IMR-90 (cell line): ENCODE data around the gene NIPBL. TPM values are rescaled to one million over a fixed set of nuclear protein-coding genes. Genes with fewer than 3 reads are reported as not detected.

Source experiments
- ATAC-seq: fragments of 200-7000 bp; cut with Tn5 transposase; 2 replicates; pipeline ENCODE4 v1.9.1; 2020; ENCODE audit warnings: low read depth, mild to moderate bottlenecking, moderate library complexity
- BruUV-seq: library from RNA; stranded (reverse); fragments of 400-500 nt; replicated peaks from 2 replicates; lab custom pipeline; 2021; lab: Mats Ljungman, UMichigan
- CTCF ChIA-PET: fragments of 300-600 bp; formaldehyde crosslinking; extraction: SDS; loops from one replicate; lab custom pipeline; 2021; ENCODE audit warnings: antibody characterized with exemption; lab: Yijun Ruan, JAX
- POLR2A ChIA-PET: fragments of 300-600 bp; sonication (Branson Sonifier 250); formaldehyde crosslinking; loops from one replicate; lab custom pipeline; 2022; ENCODE audit warnings: antibody characterized with exemption; ENCODE audit not compliant: unreplicated experiment; lab: Charles Lee
- DNase-seq: peaks from one replicate; pipeline ENCODE4 v3.0.0; 2013
- H2AFZ ChIP-seq: replicated peaks from 2 replicates; pipeline ENCODE3; 2013; ENCODE audit warnings: low read length, mild to moderate bottlenecking; ENCODE audit not compliant: poor library complexity
- H2AK5ac ChIP-seq: 2 replicates; pipeline ENCODE4 v1.6.1; 2013; ENCODE audit warnings: low read depth, low read length, inconsistent platforms
- H2AK9ac ChIP-seq: replicated peaks from 2 replicates; pipeline ENCODE3; 2013; ENCODE audit warnings: mild to moderate bottlenecking, low read depth, low read length, moderate library complexity; ENCODE audit not compliant: poor library complexity
- H2BK120ac ChIP-seq: 2 replicates; pipeline ENCODE4 v1.6.1; 2013; ENCODE audit warnings: low read depth, low read length, inconsistent platforms
- H2BK15ac ChIP-seq: 3 replicates; pipeline ENCODE4 v1.6.1; 2013; ENCODE audit warnings: low read depth, low read length, inconsistent platforms
- H2BK20ac ChIP-seq: 2 replicates; pipeline ENCODE4 v1.6.1; 2013; ENCODE audit warnings: low read depth, mild to moderate bottlenecking, inconsistent platforms, low read length, moderate library complexity
- H2BK5ac ChIP-seq: 2 replicates; pipeline ENCODE4 v1.6.1; 2013; ENCODE audit warnings: mild to moderate bottlenecking, low read depth, low read length, inconsistent platforms; ENCODE audit not compliant: poor library complexity, severe bottlenecking
- H3K14ac ChIP-seq: replicated peaks from 2 replicates; pipeline ENCODE4 v1.6.1; 2013; ENCODE audit warnings: low read depth, low read length, inconsistent platforms
- H3K18ac ChIP-seq: 2 replicates; pipeline ENCODE4 v1.6.1; 2013; ENCODE audit warnings: low read depth, low read length, control low read depth
- H3K23ac ChIP-seq: 2 replicates; pipeline ENCODE4 v1.6.1; 2013; ENCODE audit warnings: low read depth, low read length, inconsistent platforms
- H3K27ac ChIP-seq: 2 replicates; pipeline ENCODE4 v1.5.1; 2013; ENCODE audit warnings: mild to moderate bottlenecking, control low read depth, low read length; ENCODE audit not compliant: insufficient read depth
- H3K27me3 ChIP-seq: 2 replicates; pipeline ENCODE4 v1.6.1; 2013; ENCODE audit warnings: low read length; ENCODE audit not compliant: control insufficient read depth, insufficient read depth
- H3K36me3 ChIP-seq: 2 replicates; pipeline ENCODE4 v1.6.1; 2013; ENCODE audit warnings: low read length, mixed read lengths; ENCODE audit not compliant: control insufficient read depth, insufficient read depth
- H3K4ac ChIP-seq: 2 replicates; pipeline ENCODE4 v1.6.1; 2013; ENCODE audit warnings: low read depth, low read length, inconsistent platforms
- H3K4me1 ChIP-seq: 2 replicates; pipeline ENCODE4 v1.6.1; 2013; ENCODE audit warnings: low read length, mixed read lengths; ENCODE audit not compliant: control insufficient read depth, insufficient read depth
- H3K4me2 ChIP-seq: 2 replicates; pipeline ENCODE4 v1.6.1; 2013; ENCODE audit warnings: low read depth, mild to moderate bottlenecking, control low read depth, low read length, moderate library complexity
- H3K4me3 ChIP-seq: 2 replicates; pipeline ENCODE4 v1.5.1; 2013; ENCODE audit warnings: low read depth, mild to moderate bottlenecking, control low read depth, low read length, moderate library complexity; ENCODE audit not compliant: insufficient read depth
- H3K56ac ChIP-seq: 2 replicates; pipeline ENCODE4 v1.6.1; 2013; ENCODE audit warnings: low read length, inconsistent platforms; ENCODE audit not compliant: insufficient read depth; ENCODE audit errors: extremely low read depth
- H3K79me1 ChIP-seq, 2 experiments: 2 replicates each; pipeline ENCODE4 v1.6.1; 2013; ENCODE audit warnings: low read length in 2 of 2, inconsistent platforms in 1 of 2, low read depth in 1 of 2
- H3K9ac ChIP-seq: 2 replicates; pipeline ENCODE4 v1.6.1; 2013; ENCODE audit warnings: low read depth, low read length, control low read depth
- H3K9me1 ChIP-seq: 2 replicates; pipeline ENCODE4 v1.6.1; 2013; ENCODE audit warnings: low read length, inconsistent platforms; ENCODE audit not compliant: insufficient read depth
- H3K9me3 ChIP-seq: 2 replicates; pipeline ENCODE4 v1.6.1; 2013; ENCODE audit warnings: low read length; ENCODE audit not compliant: control insufficient read depth, insufficient read depth
- H4K20me1 ChIP-seq: 2 replicates; pipeline ENCODE4 v1.6.1; 2013; ENCODE audit warnings: low read length, inconsistent platforms; ENCODE audit not compliant: insufficient read depth
- H4K5ac ChIP-seq: 2 replicates; pipeline ENCODE4 v1.6.1; 2013; ENCODE audit warnings: mild to moderate bottlenecking, low read depth, low read length, control low read depth
- H4K8ac ChIP-seq, 2 experiments: 2 replicates each; pipeline ENCODE4 v1.6.1; 2013; ENCODE audit warnings: low read depth in 2 of 2, low read length in 2 of 2, control low read depth in 1 of 2, inconsistent platforms in 1 of 2
- H4K91ac ChIP-seq: 2 replicates; pipeline ENCODE4 v1.6.1; 2013; ENCODE audit warnings: low read depth, low read length, inconsistent platforms; ENCODE audit not compliant: insufficient read depth
- CEBPB ChIP-seq: IDR thresholded peaks from 2 replicates; pipeline ENCODE4 v1.6.1; 2012; ENCODE audit warnings: low read depth, low read length, improper control_type of control experiment
- FOS ChIP-seq: fragments of 150-350 bp; IDR thresholded peaks from 2 replicates; pipeline ENCODE4 v1.6.1; 2016; ENCODE audit warnings: low read depth, low read length
- RFX5 ChIP-seq: IDR thresholded peaks from 2 replicates; pipeline ENCODE4 v1.8.0; 2012; ENCODE audit warnings: low read depth, mild to moderate bottlenecking, low read length, moderate library complexity
- WGBS, 2 experiments: methylation state at CpG; one replicate each; pipeline versions ENCODE4 v1.1.5 to v1.1.7; 2013; ENCODE audit warnings: missing lambda C conversion rate in 2 of 2; ENCODE audit not compliant: insufficient read length in 1 of 2; ENCODE audit errors: extremely low coverage in 2 of 2; 5-methylcytosine and 5-hydroxymethylcytosine counted together
- dilution Hi-C: fragments of 300-500 bp; cut with HindIII; formaldehyde crosslinking; loops from one replicate; pipeline ENCODE4 v1.14.3; 2018; ENCODE audit warnings: low sequenced_read_pairs; ENCODE audit not compliant: unreplicated experiment
- in situ Hi-C: fragments of 300-500 bp; cut with MboI; formaldehyde crosslinking; loops from 3 replicates; pipeline ENCODE4 v1.14.3; 2019; ENCODE audit warnings: low sequenced_read_pairs, inconsistent platforms, mixed read lengths
- intact Hi-C: fragments of 100-400 bp; cut with micrococcal nuclease; formaldehyde crosslinking; loops from 2 replicates; pipeline ENCODE4 v1.10.0; 2022
- polyA plus RNA-seq, 3 experiments: library from polyadenylated mRNA; depleted of rRNA; stranded (reverse); fragments of >200 nt; gene quantifications; 2 replicates each; pipeline ENCODE4 v1.2.3, GENCODE V29; 2012; ENCODE audit warnings: low replicate concordance in 1 of 3
- total RNA-seq: library from RNA; depleted of rRNA; stranded (reverse); fragments of >200 nt; gene quantifications from 2 replicates; pipeline ENCODE4 v1.2.3, GENCODE V29; 2012
- TF ChIP-seq, protein P1 (sequence below): fragments of 150-350 bp; IDR thresholded peaks from 2 replicates; pipeline ENCODE4 v1.6.1; 2016; ENCODE audit warnings: low read depth, mild to moderate bottlenecking, low read length, moderate library complexity, borderline replicate concordance
- TF ChIP-seq, protein P2 (sequence below): conservative IDR thresholded peaks from 2 replicates; pipeline ENCODE4 v1.5.1; 2012; ENCODE audit warnings: mild to moderate bottlenecking, low read depth, low read length, improper control_type of control experiment

Gene NIPBL
- total and polyA plus RNA-seq, 2 of the 4 experiments (the other 2 are of a cell fraction): 8.4 to 46.4 TPM

DNA sequence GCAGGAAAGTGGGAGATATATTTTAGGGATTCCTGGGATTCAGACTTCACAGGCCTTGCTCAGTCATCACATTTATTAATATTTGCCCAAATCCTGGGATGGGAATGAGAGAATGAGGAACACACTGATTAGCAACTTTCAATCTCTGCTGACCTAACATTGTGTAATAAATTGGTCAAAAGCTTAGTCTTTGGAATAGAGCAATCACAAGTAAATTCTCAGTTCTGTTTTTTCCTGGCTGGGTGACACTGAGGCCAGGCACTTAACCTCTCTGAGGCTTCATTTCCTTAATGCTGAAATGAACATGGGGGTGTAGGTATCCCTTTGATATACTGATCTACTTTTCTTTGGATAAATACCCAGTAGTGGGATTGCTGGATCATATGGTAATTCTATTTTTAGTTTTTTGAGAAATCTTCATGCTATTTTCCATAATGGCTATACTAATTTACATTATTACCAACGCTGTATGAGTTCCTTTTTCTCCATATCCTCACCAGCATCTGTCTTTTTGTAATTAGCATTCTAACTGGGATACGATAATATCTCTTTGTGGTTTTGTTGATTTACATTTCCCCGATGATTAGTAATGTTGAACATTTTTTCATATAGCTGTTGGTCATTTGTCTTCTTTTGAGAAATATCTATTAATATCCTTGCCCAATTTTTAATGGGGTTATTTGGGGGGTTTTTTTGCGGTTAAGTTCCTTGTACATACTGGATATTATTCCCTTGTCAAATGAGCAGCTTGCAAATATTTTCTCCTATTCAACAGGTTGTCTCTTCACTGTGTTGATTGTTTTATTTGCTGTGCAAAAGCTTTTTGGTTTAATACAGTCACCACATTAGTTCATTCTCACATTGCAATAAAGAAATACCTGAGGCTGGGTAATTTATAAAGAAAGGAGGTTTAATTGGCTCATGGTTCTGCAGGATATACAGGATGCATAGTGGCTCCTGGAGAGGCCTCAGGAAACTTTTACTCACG lies 36.8 kb upstream of the NIPBL start:
- Histone ChIP-seq H2AK5ac (no peak overlapping the region), H3K9ac (no peak overlapping the region), H3K9me3 (no peaks in the 10 kb centered on the region), H3K27ac (no peak overlapping the region), H2BK15ac (no peak overlapping the region), H2BK120ac (no peak overlapping the region), H4K5ac (no peak overlapping the region), H3K79me1 (no peaks in the 10 kb centered on the region), H3K14ac (no peak overlapping the region), H3K4me3 (no peak overlapping the region), H2AK9ac (no peak overlapping the region), H4K91ac (no peak overlapping the region), H3K36me3 (no peaks in the 10 kb centered on the region), H2BK5ac (no peak overlapping the region), H4K20me1 (no peaks in the 10 kb centered on the region), H4K8ac (no peak overlapping the region), H3K18ac (no peak overlapping the region), H2BK20ac (no peak overlapping the region), H3K23ac (no peak overlapping the region), H3K56ac (no peak overlapping the region), H3K9me1 (no peaks in the 10 kb centered on the region), H2AFZ (no peak overlapping the region), H3K27me3 (peaks cover 14% of the 10 kb centered on the region), H3K4ac (no peak overlapping the region), H3K4me1 (no peaks in the 10 kb centered on the region), H3K4me2 (no peak overlapping the region)
- ChIA-PET POLR2A (no interaction called here), CTCF (no interaction called here)
- intact Hi-C loops: loop anchor here (2.0 kb wide), 1 partner anchor 71 kb away; no protein-coding TSS in a partner anchor
- in situ Hi-C loops: no loop called here
- ATAC-seq (no peak), DNase-seq (no peak)
- no TSS peak for BruUV-seq
- TF ChIP-seq RFX5: no peak
- TF ChIP-seq CEBPB: no peak
- TF ChIP-seq, protein P1, sequence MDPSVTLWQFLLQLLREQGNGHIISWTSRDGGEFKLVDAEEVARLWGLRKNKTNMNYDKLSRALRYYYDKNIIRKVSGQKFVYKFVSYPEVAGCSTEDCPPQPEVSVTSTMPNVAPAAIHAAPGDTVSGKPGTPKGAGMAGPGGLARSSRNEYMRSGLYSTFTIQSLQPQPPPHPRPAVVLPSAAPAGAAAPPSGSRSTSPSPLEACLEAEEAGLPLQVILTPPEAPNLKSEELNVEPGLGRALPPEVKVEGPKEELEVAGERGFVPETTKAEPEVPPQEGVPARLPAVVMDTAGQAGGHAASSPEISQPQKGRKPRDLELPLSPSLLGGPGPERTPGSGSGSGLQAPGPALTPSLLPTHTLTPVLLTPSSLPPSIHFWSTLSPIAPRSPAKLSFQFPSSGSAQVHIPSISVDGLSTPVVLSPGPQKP: no peak
- no peak for TF ChIP-seq FOS
- TF ChIP-seq, protein P2, sequence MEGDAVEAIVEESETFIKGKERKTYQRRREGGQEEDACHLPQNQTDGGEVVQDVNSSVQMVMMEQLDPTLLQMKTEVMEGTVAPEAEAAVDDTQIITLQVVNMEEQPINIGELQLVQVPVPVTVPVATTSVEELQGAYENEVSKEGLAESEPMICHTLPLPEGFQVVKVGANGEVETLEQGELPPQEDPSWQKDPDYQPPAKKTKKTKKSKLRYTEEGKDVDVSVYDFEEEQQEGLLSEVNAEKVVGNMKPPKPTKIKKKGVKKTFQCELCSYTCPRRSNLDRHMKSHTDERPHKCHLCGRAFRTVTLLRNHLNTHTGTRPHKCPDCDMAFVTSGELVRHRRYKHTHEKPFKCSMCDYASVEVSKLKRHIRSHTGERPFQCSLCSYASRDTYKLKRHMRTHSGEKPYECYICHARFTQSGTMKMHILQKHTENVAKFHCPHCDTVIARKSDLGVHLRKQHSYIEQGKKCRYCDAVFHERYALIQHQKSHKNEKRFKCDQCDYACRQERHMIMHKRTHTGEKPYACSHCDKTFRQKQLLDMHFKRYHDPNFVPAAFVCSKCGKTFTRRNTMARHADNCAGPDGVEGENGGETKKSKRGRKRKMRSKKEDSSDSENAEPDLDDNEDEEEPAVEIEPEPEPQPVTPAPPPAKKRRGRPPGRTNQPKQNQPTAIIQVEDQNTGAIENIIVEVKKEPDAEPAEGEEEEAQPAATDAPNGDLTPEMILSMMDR: no peak
- no CpG with 5 or more reads among the region's 5 CpGs for WGBS, 2 experiments
- dilution Hi-C loops: no loop called here
